ENCODE results near the gene NTRK3.

The NTRK3 gene

GRCh38 chr15:88118741-88119140, 137.8 kb downstream of the NTRK3 start:
- DNase-seq (ENCODE audit: low read depth), result no peak

GRCh38 chr15:88118035-88118434, 138.5 kb downstream of the NTRK3 start:
- DNase-seq (ENCODE audit: low read depth), result no peak

- DNase-seq (ENCODE audit: low read depth), result no peak
Measured at GRCh38 chr15:88115486-88116152, 140.9 kb downstream of the NTRK3 start.

- DNase-seq (ENCODE audit: low read depth), result no peak
Measured at GRCh38 chr15:88113613-88114308, 142.8 kb downstream of the NTRK3 start.

GRCh38 chr15:88108991-88109390, 147.5 kb downstream of the NTRK3 start:
- DNase-seq (ENCODE audit: low read depth), result no peak

- DNase-seq (ENCODE audit: low read depth), result no peak
Measured at GRCh38 chr15:88108477-88108876, 148.1 kb downstream of the NTRK3 start.

GRCh38 chr15:88106074-88106473, 150.5 kb downstream of the NTRK3 start:
- no peak for DNase-seq (ENCODE audit: low read depth)

GRCh38 chr15:88104357-88104756, 152.2 kb downstream of the NTRK3 start:
- DNase-seq (ENCODE audit: low read depth), result no peak

GRCh38 chr15:88100181-88100580, 156.4 kb downstream of the NTRK3 start:
- no peak for DNase-seq (ENCODE audit: low read depth)

GRCh38 chr15:88098361-88098760, 158.2 kb downstream of the NTRK3 start:
- no peak for DNase-seq (ENCODE audit: low read depth)

GRCh38 chr15:88091444-88092016, 165.0 kb downstream of the NTRK3 start:
- no peak for DNase-seq (ENCODE audit: low read depth)

- DNase-seq (ENCODE audit: low read depth), result no peak
Measured at GRCh38 chr15:88090481-88091011, 166.0 kb downstream of the NTRK3 start.

- DNase-seq (ENCODE audit: low read depth), result no peak
Measured at GRCh38 chr15:88089731-88090130, 166.8 kb downstream of the NTRK3 start.

GRCh38 chr15:88089024-88089620, 167.4 kb downstream of the NTRK3 start:
- DNase-seq (ENCODE audit: low read depth), result no peak

GRCh38 chr15:88083811-88084760, 172.5 kb downstream of the NTRK3 start:
- no peak for DNase-seq (ENCODE audit: low read depth)

GRCh38 chr15:88080616-88081015, 175.9 kb downstream of the NTRK3 start:
- no peak for DNase-seq (ENCODE audit: low read depth)

GRCh38 chr15:88077296-88078020, 179.1 kb downstream of the NTRK3 start:
- no peak for DNase-seq (ENCODE audit: low read depth)

GRCh38 chr15:88076328-88076727, 180.2 kb downstream of the NTRK3 start:
- DNase-seq (ENCODE audit: low read depth), result no peak

GRCh38 chr15:88075102-88075501, 181.4 kb downstream of the NTRK3 start:
- no peak for DNase-seq (ENCODE audit: low read depth)

GRCh38 chr15:88074386-88074785, 182.2 kb downstream of the NTRK3 start:
- DNase-seq (ENCODE audit: low read depth), result no peak

GRCh38 chr15:88073391-88073691, 183.2 kb downstream of the NTRK3 start:
- no peak for DNase-seq (ENCODE audit: low read depth)
